ENCODE measurements around the gene C10orf53. TPM values are rescaled to one million over a fixed set of nuclear protein-coding genes. Genes with fewer than 3 reads are reported as not detected.

C10orf53 gene
- total and polyA plus RNA-seq, 4 experiments from 2014 or later: not detected

- intact Hi-C loops (cut with micrococcal nuclease): no loop called here
- Mint-ChIP-seq H3K36me3 (no peaks in the 10 kb centered on the region), H3K9me3 (peaks cover 3 to 24% (median 17%) of the 10 kb centered on the region in 8 donors), H3K4me1 (no peaks in the 10 kb centered on the region), H3K27ac (no peak overlapping the region), H3K4me3 (no peak overlapping the region), H3K27me3 (peaks cover 40 to 47% of the 10 kb centered on the region in 2 donors)
- no peak for DNase-seq
- ChIA-PET POLR2A (ENCODE audit: partially characterized antibody) (no interaction called here), CTCF (ENCODE audit: partially characterized antibody) (no interaction called here)
- peaks cover 12% of the 10 kb centered on the region for H3K27me3 ChIP-seq (ENCODE audit: insufficient read depth, low read length)
- no peak overlapping the region for H3K4me3 ChIP-seq (ENCODE audit: low read length in 2 of 2)
- no peaks in the 10 kb centered on the region for H3K9me3 ChIP-seq (ENCODE audit: control insufficient read depth in 1 of 2, low read length in 2 of 2)
- no peaks in the 10 kb centered on the region for H3K36me3 ChIP-seq (ENCODE audit: insufficient read depth, low read length)
- H3K4me1 ChIP-seq (ENCODE audit: insufficient read depth, low read length): no peaks in the 10 kb centered on the region
- H3K27ac ChIP-seq (ENCODE audit: low read depth, low read length): no peak overlapping the region
These were observed 11.4 kb downstream of the C10orf53 start for GRCh38 chr10:49690698-49691356.

DNA sequence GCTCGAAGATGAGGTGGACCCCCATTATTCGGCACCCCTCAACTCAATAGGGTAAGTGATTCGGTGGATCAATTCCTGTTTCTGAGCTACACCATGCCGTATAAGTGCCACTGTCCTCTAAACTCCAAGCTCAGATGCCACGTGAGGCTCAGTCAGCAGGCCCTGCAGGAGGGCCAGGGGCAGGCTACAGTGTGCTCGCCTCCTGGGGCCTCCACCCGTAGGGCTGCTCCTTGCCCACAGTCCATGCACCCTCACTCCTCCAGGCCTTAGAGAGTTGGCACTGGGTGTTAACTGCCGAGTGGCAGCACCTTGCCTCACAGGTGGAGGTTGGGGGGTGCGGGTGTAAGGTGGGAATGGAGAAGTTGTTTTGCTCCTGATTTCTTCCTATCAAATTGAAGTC lies 12.1 kb downstream of the C10orf53 start:
- H3K27ac ChIP-seq (ENCODE audit: low read depth, low read length): no peak overlapping the region
- no peaks in the 10 kb centered on the region for H3K9me3 ChIP-seq (ENCODE audit: control insufficient read depth in 1 of 2, low read length in 2 of 2)
- Mint-ChIP-seq H3K9me3 (peaks cover 3 to 21% (median 16%) of the 10 kb centered on the region in 8 donors), H3K4me3 (no peak overlapping the region), H3K4me1 (no peaks in the 10 kb centered on the region), H3K27me3 (peaks cover 40 to 47% of the 10 kb centered on the region in 2 donors), H3K36me3 (no peaks in the 10 kb centered on the region), H3K27ac (no peak overlapping the region)
- POLR2A ChIA-PET (ENCODE audit: partially characterized antibody): no interaction called here
- no peaks in the 10 kb centered on the region for H3K36me3 ChIP-seq (ENCODE audit: insufficient read depth, low read length)
- no peak overlapping the region for H3K4me3 ChIP-seq (ENCODE audit: low read length in 2 of 2)
- intact Hi-C loops (cut with micrococcal nuclease): no loop called here
- peaks cover 12% of the 10 kb centered on the region for H3K27me3 ChIP-seq (ENCODE audit: insufficient read depth, low read length)
- no peak for DNase-seq
- H3K4me1 ChIP-seq (ENCODE audit: insufficient read depth, low read length): no peaks in the 10 kb centered on the region
- CTCF ChIA-PET (ENCODE audit: partially characterized antibody): no interaction called here

DNA sequence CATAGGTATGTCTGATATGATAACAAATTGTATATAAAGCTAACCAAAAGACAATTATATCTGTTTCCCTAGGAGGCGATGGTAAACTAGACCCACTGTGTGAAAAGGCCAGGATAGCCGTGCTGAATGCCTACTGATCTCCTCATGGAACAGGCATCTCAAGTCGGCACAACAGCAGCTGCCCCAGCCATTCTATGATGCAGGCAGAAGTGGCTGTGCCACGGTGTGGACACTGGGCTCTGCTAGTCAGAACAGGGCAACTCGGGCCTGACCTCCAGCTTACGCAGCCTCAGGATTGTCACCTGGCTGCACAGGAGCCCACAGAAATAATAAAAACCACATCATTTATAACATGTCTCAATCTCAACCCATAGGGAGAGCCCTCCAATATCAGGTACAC lies 15.0 kb downstream of the C10orf53 start:
- no peaks in the 10 kb centered on the region for H3K4me1 Mint-ChIP-seq
- DNase-seq: no peak
- Histone ChIP-seq H3K4me1 (ENCODE audit: insufficient read depth, low read length) (no peaks in the 10 kb centered on the region), H3K27me3 (ENCODE audit: insufficient read depth, low read length) (peaks cover 7% of the 10 kb centered on the region), H3K36me3 (ENCODE audit: insufficient read depth, low read length) (no peaks in the 10 kb centered on the region), H3K9me3 (ENCODE audit: control insufficient read depth in 1 of 2, low read length in 2 of 2) (no peaks in the 10 kb centered on the region), H3K4me3 (ENCODE audit: low read length in 2 of 2) (no peak overlapping the region), H3K27ac (ENCODE audit: low read depth, low read length) (no peak overlapping the region)
- intact Hi-C loops (cut with micrococcal nuclease): no loop called here
- peaks cover 28 to 31% of the 10 kb centered on the region in 2 donors for H3K27me3 Mint-ChIP-seq
- no peak overlapping the region for H3K4me3 Mint-ChIP-seq
- ChIA-PET POLR2A (ENCODE audit: partially characterized antibody) (no interaction called here), CTCF (ENCODE audit: partially characterized antibody) (no interaction called here)
- peaks cover 0 to 6% (median 0%) of the 10 kb centered on the region in 8 donors for H3K9me3 Mint-ChIP-seq
- H3K27ac Mint-ChIP-seq: no peak overlapping the region
- H3K36me3 Mint-ChIP-seq: no peaks in the 10 kb centered on the region

DNA sequence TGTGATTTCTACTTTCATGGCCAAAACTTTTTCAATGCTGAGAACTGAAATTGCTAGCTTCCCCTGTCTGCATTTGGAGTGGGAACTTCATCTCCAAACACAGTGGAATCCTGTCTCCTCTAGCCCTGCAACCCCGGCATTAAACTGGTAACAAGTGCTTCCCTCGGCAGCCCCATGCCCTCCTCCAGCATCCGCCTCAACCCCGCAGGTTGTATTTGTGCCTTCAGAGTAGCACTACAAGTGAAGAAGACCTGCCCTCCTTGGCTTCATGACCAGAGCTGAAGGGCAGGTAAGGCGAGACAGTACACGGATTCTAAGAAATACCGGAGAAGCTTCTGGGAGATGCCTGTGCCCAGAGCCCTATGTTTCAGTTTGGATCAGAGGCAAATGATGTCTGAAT lies 16.9 kb downstream of the C10orf53 start:
- H3K4me3 ChIP-seq (ENCODE audit: low read length in 2 of 2): no peak overlapping the region
- Mint-ChIP-seq H3K27ac (no peak overlapping the region), H3K9me3 (peaks cover 0 to 5% (median 0%) of the 10 kb centered on the region in 8 donors), H3K4me1 (no peaks in the 10 kb centered on the region), H3K27me3 (peaks cover 17 to 25% of the 10 kb centered on the region in 2 donors), H3K4me3 (no peak overlapping the region), H3K36me3 (no peaks in the 10 kb centered on the region)
- no peaks in the 10 kb centered on the region for H3K9me3 ChIP-seq (ENCODE audit: control insufficient read depth in 1 of 2, low read length in 2 of 2)
- DNase-seq: no peak
- CTCF ChIA-PET (ENCODE audit: partially characterized antibody): no interaction called here
- intact Hi-C loops (cut with micrococcal nuclease): no loop called here
- no peak overlapping the region for H3K27ac ChIP-seq (ENCODE audit: low read depth, low read length)
- no peaks in the 10 kb centered on the region for H3K4me1 ChIP-seq (ENCODE audit: insufficient read depth, low read length)
- no peaks in the 10 kb centered on the region for H3K36me3 ChIP-seq (ENCODE audit: insufficient read depth, low read length)
- POLR2A ChIA-PET (ENCODE audit: partially characterized antibody): no interaction called here
- H3K27me3 ChIP-seq (ENCODE audit: insufficient read depth, low read length): no peaks in the 10 kb centered on the region

DNA sequence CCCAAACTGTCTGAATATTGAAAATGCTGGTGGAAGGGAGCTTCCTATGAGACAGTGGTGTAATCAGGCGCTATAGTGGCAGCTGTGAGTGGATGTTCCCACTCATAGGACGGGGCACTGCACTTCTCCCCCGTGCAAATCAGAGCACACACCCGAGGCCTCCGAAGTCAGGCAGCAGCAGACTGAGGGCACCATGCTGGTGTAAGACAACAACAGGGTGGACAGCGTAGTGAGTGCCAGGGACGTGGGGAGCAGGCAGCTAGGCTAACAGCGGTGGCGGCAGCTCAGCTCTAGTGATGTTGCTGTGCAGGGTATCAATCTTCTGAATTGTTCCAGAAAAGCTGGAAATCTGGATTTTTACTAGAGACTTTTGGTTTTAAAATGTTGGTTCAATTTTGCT lies 19.2 kb downstream of the C10orf53 start:
- DNase-seq: no peak
- H3K4me3 Mint-ChIP-seq: no peak overlapping the region
- H3K36me3 Mint-ChIP-seq: no peaks in the 10 kb centered on the region
- no peak overlapping the region for H3K27ac Mint-ChIP-seq
- no peaks in the 10 kb centered on the region for H3K27me3 ChIP-seq (ENCODE audit: insufficient read depth, low read length)
- H3K27ac ChIP-seq (ENCODE audit: low read depth, low read length): no peak overlapping the region
- no peaks in the 10 kb centered on the region for H3K4me1 Mint-ChIP-seq
- peaks cover 0 to 4% (median 0%) of the 10 kb centered on the region in 8 donors for H3K9me3 Mint-ChIP-seq
- peaks cover 12 to 21% of the 10 kb centered on the region in 2 donors for H3K27me3 Mint-ChIP-seq
- CTCF ChIA-PET (ENCODE audit: partially characterized antibody): interaction anchor here (0.6 kb wide), 1 partner anchor 291 kb away, joined by 4 read pairs; no protein-coding TSS in a partner anchor
- H3K36me3 ChIP-seq (ENCODE audit: insufficient read depth, low read length): no peaks in the 10 kb centered on the region
- no peaks in the 10 kb centered on the region for H3K4me1 ChIP-seq (ENCODE audit: insufficient read depth, low read length)
- no peak overlapping the region for H3K4me3 ChIP-seq (ENCODE audit: low read length in 2 of 2)
- POLR2A ChIA-PET (ENCODE audit: partially characterized antibody): interaction anchor here (0.7 kb wide), 1 partner anchor 16 kb away, joined by 3 read pairs; no protein-coding TSS in a partner anchor
- no peaks in the 10 kb centered on the region for H3K9me3 ChIP-seq (ENCODE audit: control insufficient read depth in 1 of 2, low read length in 2 of 2)
- intact Hi-C loops (cut with micrococcal nuclease): no loop called here

DNA sequence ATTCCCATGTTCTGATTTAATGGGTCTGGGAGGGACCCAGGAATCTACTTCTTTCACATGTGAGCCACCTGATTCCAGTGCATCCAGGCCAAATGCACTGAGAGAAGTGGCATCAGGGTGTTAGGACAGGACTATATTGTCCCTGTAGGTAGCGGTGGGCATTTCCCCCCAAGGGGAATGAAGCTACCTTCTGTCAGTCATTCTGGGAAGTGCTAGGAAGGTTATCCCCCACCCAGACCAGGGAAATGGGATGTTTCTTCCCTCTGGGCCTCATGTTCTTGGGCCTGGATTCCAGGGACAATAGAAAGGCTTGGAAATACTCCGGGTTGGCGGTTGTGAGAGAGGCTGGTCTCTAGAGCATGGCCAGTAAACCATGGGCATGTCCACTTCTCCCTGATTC lies 20.8 kb downstream of the C10orf53 start:
- H3K4me1 ChIP-seq (ENCODE audit: insufficient read depth, low read length): no peaks in the 10 kb centered on the region
- POLR2A ChIA-PET (ENCODE audit: partially characterized antibody): no interaction called here
- intact Hi-C loops (cut with micrococcal nuclease): no loop called here
- H3K36me3 ChIP-seq (ENCODE audit: insufficient read depth, low read length): no peaks in the 10 kb centered on the region
- DNase-seq: no peak
- Mint-ChIP-seq H3K9me3 (peaks cover 0 to 4% (median 0%) of the 10 kb centered on the region in 8 donors), H3K4me3 (no peak overlapping the region), H3K4me1 (no peaks in the 10 kb centered on the region), H3K27me3 (peaks cover 9 to 12% of the 10 kb centered on the region in 2 donors), H3K36me3 (no peaks in the 10 kb centered on the region), H3K27ac (no peak overlapping the region)
- no peaks in the 10 kb centered on the region for H3K9me3 ChIP-seq (ENCODE audit: control insufficient read depth in 1 of 2, low read length in 2 of 2)
- no peak overlapping the region for H3K27ac ChIP-seq (ENCODE audit: low read depth, low read length)
- no peaks in the 10 kb centered on the region for H3K27me3 ChIP-seq (ENCODE audit: insufficient read depth, low read length)
- H3K4me3 ChIP-seq (ENCODE audit: low read length in 2 of 2): no peak overlapping the region
- CTCF ChIA-PET (ENCODE audit: partially characterized antibody): no interaction called here

DNA sequence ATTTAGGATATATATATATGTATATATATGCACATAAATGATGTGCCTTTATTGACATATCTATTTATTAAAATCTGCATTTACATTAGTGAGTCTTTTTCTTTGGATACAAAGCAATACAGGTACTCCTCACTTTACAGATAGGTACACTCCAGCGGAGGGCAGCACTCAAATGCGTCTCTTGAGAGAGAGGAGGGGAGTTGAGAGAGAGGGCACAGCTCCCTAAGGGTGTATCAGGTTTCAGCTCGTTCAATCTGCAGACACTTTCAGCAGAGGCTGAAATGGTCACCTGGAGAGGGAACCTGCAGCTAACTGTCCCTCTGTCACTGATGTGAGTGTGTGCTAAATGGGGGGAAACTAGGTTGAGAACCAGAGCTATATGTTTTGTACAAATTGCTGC lies 21.5 kb downstream of the C10orf53 start:
- Mint-ChIP-seq H3K36me3 (no peaks in the 10 kb centered on the region), H3K27ac (no peak overlapping the region), H3K27me3 (peaks cover 9 to 12% of the 10 kb centered on the region in 2 donors), H3K4me3 (no peak overlapping the region), H3K9me3 (peaks cover 0 to 4% (median 0%) of the 10 kb centered on the region in 8 donors), H3K4me1 (no peaks in the 10 kb centered on the region)
- Histone ChIP-seq H3K9me3 (ENCODE audit: control insufficient read depth in 1 of 2, low read length in 2 of 2) (no peaks in the 10 kb centered on the region), H3K4me1 (ENCODE audit: insufficient read depth, low read length) (no peaks in the 10 kb centered on the region), H3K27me3 (ENCODE audit: insufficient read depth, low read length) (no peaks in the 10 kb centered on the region), H3K27ac (ENCODE audit: low read depth, low read length) (no peak overlapping the region), H3K4me3 (ENCODE audit: low read length in 2 of 2) (no peak overlapping the region), H3K36me3 (ENCODE audit: insufficient read depth, low read length) (no peaks in the 10 kb centered on the region)
- DNase-seq: no peak
- POLR2A ChIA-PET (ENCODE audit: partially characterized antibody): no interaction called here
- intact Hi-C loops (cut with micrococcal nuclease): no loop called here
- CTCF ChIA-PET (ENCODE audit: partially characterized antibody): no interaction called here

Data from CD4-positive, alpha-beta memory T cell (primary cell).